Measurements from ENCODE around the gene NHS.
A peak's percentile ranks its signal among the peaks of the same experiment; 100 is the strongest.

NHS gene

DNA sequence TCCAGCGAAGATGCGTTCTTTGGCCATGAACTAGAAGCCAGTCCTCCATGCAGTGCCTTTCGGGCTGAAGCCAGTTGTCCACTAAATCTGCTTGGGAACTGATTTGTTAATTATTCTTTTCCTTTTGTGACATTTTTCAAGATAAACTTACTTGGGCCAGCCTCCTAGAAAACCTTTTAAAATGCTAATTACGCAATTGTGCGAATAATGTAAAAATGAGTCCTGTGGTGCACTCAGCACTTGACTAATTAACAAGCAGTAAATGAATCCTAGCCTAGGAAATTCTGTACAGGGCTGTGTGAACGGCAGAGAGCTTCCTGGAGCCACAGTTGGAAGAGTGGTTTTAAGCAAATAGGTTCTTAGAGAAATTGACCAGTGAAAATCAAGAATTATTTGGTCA, 212.4 kb downstream of the NHS start:
- no peak for DNase-seq (ENCODE audit: low spot score)

DNA sequence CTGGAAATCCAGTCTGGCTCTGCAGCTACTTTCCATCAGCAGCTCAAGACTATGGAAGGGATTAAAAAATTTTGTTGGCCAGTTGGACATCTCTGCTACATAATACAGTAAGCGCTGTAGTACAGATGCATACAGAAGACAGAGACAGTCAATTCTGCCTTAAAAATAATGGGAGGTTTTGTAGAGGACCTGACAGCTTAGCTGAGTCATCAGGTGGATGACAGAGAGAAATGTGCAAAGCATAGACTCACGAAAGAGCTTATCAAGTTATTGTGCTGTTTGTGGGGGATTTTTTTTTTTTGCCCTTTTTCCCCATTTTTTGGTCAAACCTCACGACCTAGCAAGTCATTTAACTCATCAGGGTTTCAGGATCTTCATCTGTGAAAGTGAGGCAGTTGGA, 213.3 kb downstream of the NHS start:
- no peak for DNase-seq (ENCODE audit: low spot score)

DNA sequence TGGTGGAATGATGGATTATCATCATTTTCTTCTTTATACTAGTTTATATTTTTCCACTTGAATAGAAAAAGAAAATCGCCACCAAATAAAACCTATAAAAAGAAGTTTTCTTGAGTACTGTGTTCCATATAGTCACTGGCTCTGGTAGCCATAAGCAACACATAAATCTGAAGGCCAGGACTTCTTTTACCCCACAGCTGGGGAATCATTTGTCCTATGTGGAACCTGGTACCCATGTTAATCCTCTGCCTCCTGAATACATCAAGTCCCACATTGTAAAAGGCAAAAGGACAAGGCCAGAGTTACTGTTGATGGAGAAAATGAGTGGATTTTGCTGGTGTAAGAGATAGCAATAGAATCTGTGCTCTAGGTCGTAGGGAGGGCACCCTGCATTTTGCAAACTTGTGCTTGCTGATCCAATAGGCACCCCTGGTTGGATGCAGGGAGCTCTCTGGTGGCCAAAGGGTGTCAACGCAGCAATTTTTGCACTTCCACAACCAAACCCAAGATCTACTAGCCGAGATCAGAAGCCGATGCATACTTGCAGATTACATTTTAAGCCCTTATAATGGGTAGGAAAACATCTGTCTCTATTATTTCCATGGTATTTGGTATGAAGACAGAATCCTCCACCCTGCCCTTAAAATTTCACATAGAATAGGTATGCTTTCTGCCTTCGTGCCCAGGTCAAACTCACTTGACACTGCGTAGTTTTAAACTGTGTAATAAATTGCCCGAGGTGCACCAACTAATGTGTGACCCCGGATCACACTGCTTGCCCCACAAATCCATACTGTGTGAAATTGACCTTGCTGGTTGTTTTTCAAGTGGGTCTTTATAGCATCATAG, 216.1 kb downstream of the NHS start:
- peak; percentile 32 for DNase-seq (ENCODE audit: low spot score)

DNA sequence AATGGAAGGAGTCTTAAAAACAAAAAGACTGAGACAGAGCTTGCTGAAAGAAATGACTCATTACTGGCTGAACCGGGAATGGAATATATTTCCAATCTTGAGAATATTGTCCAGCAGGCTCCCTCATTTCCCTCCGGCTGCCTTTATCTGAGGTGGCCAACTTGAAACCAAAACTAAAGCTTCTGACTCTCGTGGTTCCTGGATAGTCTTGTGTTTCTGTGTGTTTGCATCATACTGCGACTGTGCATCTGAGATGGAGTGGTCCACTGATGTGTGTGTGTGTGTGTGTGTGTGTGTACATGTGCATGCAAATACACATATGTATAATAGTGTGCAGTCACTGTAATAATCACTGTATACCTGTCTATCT, 216.7 kb downstream of the NHS start:
- no peak for DNase-seq (ENCODE audit: low spot score)

DNA sequence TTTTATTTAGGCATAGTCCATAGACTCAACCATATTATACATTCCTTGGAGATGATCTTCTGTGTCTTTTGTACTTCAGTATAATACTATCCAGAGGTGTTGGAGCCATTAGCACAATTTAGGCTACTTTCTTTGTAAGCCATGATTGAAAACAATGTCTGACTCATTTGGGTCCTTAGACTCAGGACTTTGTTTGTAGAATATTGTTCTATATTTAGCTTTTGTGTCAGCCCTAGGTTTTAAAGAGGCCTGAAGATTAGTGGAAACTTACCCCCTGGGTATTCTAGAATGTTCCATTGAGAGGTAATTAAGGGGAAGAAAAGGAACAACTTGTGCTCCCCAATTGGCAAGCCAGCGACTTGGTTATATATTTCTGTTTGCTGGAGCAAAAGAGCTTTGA, 217.1 kb downstream of the NHS start:
- no peak for DNase-seq (ENCODE audit: low spot score)

DNA sequence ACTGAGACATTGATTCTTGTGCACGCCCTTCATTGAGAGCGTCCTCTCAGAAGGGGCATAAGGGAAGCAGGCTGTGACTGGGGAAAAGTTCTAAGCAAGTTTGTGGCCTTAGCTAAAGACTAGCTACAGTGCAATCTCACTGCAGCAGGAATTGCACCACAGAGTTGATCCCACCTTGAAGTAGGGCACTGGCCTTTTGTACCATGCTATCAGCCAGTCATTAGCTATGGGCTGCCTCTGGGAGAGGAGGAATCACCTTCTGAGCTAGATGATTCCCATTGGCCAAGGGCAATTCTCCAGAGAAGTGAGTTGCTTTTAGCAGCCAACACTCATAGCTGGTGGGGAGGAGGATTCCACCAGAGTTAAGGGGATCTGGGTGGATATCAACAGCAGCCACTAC, 219.7 kb downstream of the NHS start:
- DNase-seq (ENCODE audit: low spot score): no peak

DNA sequence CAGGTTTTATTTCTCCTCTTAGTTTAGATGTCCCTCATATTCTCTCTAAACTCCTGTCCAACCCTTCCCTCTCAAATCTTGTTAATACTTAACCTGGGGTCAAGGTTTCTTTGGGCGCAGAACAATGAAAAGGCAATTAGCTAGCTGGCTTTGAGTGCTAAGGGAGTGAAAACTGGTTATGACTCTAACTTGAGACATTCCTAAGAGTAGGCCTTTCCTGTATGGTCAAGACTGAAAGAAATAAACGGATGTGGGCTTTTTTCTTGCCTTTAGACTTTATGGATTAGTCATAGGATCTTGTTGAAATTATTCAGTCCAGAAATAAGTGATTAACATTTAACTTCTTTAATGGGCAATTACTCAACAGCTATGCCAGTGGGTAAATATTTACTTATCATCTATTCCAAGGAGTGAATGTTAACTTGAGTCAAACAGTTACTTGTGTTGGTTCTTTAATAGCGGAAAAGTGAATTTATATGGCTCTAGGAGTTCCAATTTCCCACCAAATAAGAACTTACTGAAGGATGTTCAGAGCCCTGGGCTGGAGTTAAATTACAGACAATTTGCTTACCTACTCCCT, 220.5 kb downstream of the NHS start:
- no peak for DNase-seq (ENCODE audit: low spot score)

DNA sequence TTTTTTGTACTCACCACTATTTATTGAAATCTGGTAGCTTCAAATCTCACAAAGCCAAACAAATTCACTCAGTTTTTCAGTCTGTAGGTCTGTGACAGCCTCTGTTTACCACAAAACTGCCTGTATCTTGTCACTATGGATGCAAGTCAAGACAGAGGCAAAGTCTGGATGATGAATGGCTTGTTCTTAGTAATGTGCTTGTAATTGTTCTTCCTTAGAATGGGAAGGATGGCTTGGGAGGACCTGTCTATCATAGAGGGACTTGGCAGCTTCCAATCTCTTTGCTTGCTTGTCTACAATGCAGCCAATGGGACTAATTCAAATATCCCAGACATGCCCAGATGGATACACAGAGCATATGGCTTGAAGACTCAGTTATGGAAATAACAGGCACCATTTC, 221.1 kb downstream of the NHS start:
- DNase-seq (ENCODE audit: low spot score): no peak

DNA sequence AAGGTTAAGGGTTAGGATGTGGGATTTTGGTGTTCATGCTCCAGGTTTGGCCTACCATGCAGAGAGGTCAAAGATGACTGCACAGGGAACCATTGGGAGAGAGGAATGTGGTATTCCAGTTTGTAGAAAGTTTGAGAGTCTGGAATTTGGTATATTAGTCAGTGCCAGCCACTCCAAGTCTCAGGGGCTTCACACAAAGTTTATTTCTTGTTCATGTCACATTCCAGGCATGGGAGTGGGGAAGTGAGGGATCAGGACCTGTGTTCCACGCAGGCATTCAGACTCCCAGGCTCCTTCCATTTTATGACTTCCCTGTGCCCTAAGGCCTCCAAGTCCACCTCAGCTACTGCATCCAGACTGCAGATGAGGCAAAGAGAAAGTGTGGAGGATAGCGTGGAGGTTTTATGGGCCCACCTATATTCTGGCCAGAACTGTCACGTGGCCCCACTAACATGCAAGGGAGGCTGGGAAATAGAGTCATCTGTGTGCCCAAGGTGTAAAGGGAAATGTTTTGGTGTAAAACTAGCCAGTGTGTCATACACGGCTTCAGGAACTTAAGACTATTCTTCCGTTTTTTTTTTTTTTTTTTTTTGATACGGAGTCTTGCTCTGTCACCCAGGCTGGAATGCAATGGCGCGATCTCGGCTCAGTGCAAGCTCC, 221.7 kb downstream of the NHS start:
- DNase-seq (ENCODE audit: low spot score): no peak

DNA sequence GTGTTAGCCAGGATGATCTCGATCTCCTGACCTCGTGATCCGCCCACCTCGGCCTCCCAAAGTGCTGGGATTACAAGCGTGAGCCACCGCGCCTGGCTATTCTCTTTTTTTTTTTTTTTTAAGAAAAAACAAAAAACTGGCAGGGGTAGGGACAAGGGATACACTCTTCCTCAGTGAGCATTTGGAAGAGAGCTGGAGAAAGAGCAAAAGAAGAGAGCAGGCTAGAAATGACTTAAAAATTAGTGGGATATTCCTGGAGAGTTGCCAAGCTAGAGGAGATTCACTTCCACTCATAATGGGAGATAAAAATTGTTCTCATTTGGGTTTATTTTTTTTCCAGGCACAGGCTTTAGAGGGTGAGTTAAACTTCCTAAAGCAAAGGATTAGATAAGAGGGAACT, 222.3 kb downstream of the NHS start:
- DNase-seq (ENCODE audit: low spot score): no peak

DNA sequence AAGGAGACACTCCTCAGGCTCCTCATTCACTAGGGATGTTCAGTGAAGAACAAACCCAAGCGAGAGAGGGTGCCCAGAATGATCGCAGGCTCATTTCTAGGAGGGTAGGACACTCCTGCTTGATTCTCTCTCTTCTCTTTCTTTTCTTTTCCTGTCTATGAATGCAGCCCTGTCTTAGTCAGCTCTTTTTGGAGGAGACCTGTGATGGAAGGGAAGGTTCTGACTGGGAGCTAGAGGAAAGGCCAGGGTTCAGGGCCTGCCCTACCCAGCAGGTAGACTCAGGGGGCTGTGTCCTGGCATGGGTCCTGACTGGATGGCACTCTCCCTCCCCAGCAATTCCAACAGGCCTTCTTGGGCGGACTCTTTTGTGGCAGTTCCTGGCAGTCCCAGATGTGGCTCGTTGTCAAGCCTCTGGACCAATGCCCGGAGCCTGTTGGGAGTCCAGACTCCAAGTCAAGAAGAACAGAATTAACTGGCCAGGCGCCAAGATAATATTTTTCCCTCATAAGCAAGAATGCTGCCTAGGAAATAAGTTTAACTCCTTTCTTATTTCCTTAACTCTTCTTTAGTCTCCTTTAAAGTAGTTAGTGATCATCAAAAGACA, 222.9 kb downstream of the NHS start:
- DNase-seq (ENCODE audit: low spot score): no peak

DNA sequence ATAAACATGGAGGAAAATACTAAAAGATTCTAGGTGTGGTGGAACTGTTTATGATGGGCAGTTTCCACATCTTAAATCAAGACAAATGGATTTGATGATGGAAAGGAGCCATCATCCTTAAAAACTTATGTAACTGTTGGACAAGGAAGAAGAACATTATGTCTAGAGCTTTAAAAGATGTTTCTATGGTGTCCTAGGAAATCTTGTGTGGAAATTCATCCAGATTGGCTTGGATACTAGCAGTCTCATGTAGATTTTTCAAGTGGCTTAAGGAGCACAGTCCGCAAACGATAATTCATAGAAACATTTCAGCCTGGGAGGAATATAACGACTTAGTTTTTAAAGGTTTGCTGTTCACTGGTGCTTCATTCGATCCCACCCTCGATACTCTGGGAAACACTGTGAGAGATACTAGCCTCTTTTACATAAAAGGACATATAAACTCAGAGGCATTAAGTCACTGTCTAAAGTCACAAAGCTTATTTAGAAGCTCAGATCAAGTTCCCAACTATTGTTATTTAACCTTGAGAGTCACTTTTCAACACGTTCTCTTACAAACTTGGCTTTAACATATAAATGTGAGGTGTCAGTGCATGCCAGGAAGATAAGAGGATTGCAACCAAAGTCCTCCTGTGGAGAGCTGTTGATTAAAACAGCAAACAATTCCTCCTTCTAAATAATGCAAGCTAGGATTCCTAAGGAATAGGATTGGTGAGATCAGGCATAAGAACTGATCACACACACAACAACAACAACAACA, 226.6 kb downstream of the NHS start:
- DNase-seq (ENCODE audit: low spot score): no peak

DNA sequence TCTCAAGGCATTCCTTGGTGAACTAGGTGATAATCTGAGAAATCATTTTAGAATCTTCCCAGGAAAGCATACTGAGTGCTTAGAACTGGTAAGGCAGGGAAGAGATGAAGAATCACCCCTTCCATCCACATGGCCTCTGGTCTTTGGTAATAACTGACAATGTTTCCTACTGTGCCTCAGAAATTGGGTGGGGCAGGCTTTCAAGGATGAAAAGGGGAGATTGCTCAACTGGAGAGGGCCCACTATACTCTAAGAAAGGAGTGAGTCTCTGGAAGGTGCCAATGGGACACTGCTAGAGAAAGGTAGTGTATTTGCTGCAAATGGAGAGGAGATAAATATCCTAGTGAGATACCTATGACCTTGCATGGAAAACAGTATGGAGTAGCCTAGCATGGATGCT, 227.2 kb downstream of the NHS start:
- no peak for DNase-seq (ENCODE audit: low spot score)

DNA sequence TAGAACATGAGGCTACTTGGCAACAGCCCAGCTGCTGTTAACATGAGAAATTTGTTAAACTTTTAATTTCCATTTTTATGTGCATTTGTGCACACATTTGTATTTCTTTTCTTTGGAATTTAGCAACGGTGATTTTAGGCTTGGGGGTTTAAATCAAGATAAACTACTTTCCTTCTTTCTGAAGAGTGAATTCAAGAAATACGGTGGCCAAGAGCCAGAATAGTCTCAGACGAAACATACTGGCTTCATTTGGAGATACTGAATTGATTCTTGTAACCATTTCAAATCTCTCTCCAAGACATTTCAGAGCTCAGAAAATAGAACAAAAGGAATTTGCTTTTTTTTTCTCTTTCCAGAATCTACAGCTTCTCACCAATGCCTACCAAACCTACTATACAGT, 228.2 kb downstream of the NHS start:
- no peak for DNase-seq (ENCODE audit: low spot score)

DNA sequence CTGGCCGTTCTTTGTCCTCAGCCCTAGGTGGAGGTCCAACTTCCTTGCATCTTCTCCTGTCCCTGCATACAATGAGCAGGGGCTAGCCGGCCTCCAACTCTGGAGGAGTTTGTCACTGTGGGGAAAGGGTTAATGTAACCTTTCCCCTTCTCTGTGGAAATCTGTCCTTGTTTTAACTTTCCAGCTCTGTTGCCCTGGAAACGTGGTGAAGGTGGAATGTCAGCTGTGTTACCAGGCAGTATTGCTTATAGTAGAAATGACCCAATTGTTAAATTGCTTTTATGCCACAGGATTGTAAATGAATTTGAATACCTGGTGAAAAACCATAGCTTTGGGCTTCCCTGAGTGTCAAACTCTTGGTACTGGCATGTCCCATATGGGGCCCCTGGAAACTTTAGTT, 230.7 kb downstream of the NHS start:
- DNase-seq (ENCODE audit: low spot score): no peak

DNA sequence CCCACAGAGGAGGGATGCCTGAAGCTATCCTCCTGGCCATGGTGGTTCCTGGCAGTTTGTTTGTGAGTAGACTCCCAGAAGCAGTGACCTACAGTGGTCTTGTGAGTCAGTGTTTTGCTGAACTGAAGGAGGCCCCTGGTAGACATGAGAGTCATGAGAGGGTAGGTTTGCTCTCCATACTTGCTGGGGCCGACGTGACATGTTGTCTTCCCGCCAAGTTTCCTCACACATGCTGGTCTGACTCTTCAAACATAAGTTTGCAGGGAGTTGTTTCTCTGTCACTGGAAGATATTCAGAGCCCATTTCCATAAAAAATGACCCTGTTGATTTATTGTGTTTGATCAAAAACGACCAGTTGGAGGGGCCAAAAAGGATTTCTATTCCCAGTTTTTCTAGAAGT, 231.2 kb downstream of the NHS start:
- no peak for DNase-seq (ENCODE audit: low spot score)

DNA sequence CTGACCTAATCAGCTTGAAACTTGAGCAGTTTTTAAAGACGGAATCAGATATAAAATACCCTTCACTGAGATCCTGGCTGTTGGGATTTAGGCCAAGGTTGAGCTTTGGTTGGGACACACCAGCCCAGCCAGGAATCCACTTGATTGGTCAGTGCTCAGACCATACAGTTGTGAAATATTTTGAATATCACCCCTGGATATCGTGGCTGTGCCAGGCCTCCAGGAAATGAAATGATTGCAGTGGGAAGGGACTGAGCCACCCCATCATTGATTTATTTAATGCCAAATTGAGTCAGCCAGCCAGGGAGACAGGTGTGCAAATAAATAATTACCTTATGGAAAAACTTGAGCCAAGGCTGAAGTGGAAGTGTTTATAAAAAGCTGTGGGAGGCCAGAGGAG, 233.9 kb downstream of the NHS start:
- DNase-seq (ENCODE audit: low spot score): no peak

DNA sequence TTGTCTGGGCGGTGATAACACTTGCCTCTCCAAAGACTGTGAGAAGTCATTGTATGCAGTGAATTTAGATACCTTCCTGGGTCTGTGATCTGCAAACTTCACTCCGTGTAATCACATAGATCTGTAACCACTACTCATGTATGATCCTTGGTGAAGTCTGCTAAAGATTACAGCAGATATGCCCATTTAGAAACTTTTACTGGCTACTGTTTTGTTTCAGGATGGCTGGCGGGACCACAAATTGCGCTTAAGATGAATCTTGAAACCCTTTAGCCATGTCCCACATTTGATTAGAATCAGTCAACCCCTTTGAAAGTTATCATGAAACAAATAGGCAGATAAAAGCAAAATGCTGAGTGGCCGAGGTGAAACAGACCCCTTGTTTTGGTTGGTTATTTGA, 235.8 kb downstream of the NHS start:
- DNase-seq (ENCODE audit: low spot score): peak; percentile 86

DNA sequence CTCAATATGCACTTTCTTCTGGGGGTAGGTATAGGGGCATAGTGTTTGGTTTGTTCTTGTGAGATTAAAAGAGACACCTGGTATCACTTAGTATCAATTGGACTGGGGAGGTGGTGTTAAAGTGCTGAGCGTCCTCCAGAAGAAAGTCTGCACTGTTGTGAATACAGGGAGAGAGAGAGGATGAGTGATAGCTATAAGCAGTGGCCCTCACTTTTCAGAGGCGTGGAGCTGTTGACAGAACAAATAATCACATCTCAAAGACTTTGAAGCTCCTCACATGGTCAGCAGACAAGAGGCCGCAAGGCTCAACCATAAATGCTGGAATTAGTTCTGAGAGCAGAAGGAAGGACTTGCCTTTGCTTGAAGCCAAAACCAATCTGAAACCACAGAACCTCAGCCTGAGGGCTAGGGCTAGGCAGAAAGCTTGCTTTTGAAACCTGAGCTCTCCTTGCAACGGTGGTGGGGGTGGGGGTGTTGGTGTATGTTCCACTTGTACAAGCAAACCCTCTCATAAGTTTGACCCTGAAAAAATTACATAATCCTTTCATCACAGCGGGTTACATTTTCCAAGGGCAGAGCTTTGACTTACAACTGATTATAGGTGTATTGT, 239.1 kb downstream of the NHS start:
- no peak for DNase-seq (ENCODE audit: low spot score)

DNA sequence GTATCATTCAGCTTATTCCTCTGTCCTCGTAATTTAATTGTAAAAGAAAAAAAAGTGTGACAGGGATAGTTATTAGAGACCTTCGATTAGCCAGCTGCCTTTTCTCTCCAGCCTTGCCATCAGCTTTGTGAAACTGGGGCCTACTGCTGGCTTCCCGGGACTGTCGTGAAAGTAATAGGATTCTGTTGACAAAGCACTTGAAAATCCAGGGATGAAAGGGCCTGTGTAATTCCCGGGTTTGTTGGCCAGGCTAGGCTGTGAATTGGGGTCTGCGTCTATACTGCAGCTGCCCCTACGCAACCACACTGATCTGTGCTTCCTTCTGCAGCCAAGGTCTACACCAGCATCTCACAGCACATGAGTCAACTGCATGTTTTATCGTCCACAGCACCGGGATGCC, 241.9 kb downstream of the NHS start:
- peak; percentile 14 for DNase-seq (ENCODE audit: low spot score)

DNA sequence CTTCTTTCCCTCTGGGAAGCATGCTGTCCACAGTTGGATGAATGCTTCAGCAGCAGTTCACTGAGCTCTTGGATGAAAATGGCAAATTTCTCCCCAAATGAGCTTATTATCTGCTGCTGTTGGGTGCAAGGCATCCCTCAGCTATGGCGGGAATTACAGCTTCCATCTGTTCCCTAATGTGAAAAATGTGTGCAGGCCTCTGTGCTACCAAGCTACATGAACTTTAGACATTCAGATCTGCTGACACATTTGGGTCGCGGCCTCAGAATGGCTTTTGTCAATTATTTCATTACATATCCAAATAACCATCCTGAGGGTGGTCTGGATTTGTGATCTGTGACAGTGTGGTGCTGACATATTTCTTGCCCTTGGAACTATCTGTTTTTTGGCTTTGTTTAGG, 242.8 kb downstream of the NHS start:
- peak; percentile 75 for DNase-seq (ENCODE audit: low spot score)

Measured in SK-N-DZ (cell line).